Muscle of leg (tissue), 11 donors: ENCODE results near the gene CLTB. TPM values are rescaled to one million over a fixed set of nuclear protein-coding genes. Genes with fewer than 3 reads are reported as not detected.

Source experiments
- DNase-seq: peaks from one replicate; pipeline ENCODE4 v3.0.0; 2013
- H3K27ac ChIP-seq: one replicate; pipeline ENCODE4 v1.5.1; 2013; ENCODE audit warnings: mild to moderate bottlenecking, low read length, control low read depth
- H3K27me3 ChIP-seq: one replicate; pipeline ENCODE4 v1.6.1; 2013; ENCODE audit warnings: low read length; ENCODE audit not compliant: control insufficient read depth, insufficient read depth
- H3K36me3 ChIP-seq: one replicate; pipeline ENCODE4 v1.6.1; 2013; ENCODE audit warnings: low read length; ENCODE audit not compliant: control insufficient read depth, insufficient read depth
- H3K4me1 ChIP-seq: one replicate; pipeline ENCODE4 v1.6.1; 2013; ENCODE audit warnings: low read length; ENCODE audit not compliant: control insufficient read depth, insufficient read depth
- H3K4me3 ChIP-seq: one replicate; pipeline ENCODE4 v1.5.1; 2013; ENCODE audit warnings: low read length, control low read depth
- H3K9me3 ChIP-seq: replicated peaks from 2 replicates; pipeline ENCODE4 v1.6.1; 2013; ENCODE audit warnings: low read depth, low read length; ENCODE audit not compliant: control insufficient read depth
- WGBS: methylation state at CpG from one replicate; pipeline ENCODE4 v1.1.5; 2013; ENCODE audit warnings: missing lambda C conversion rate; ENCODE audit not compliant: insufficient coverage; 5-methylcytosine and 5-hydroxymethylcytosine counted together
- polyA plus RNA-seq, 8 donors: library from polyadenylated mRNA; unstranded; fragments of 120-200 nt; gene quantifications; one replicate each; pipeline versions ENCODE4 v1.2.1 to v1.2.3, GENCODE V29; 2013; ENCODE audit warnings: inconsistent platforms in 1 of 8, low replicate concordance in 1 of 8; ENCODE audit not compliant: insufficient read length in 8 of 8, insufficient read depth in 1 of 8
- total RNA-seq: library from RNA; stranded (reverse); fragments of 120-200 nt; gene quantifications from one replicate; pipeline ENCODE4 v1.2.4, GENCODE V29; 2013

Gene CLTB
- total and polyA plus RNA-seq, 9 donors = 50.0 to 65.8 (median 57.5) TPM

- DNase-seq = no peak
- Histone ChIP-seq H3K36me3 (peaks cover 50% of the 10 kb centered on the region), H3K27ac (no peak overlapping the region), H3K4me3 (no peak overlapping the region), H3K4me1 (peaks cover 10% of the 10 kb centered on the region), H3K27me3 (no peaks in the 10 kb centered on the region), H3K9me3 (no peaks in the 10 kb centered on the region)
- 93% methylated on average over 9 of the region's 13 CpGs for WGBS
Observed at GRCh38 chr5:176368726-176369125, 47.6 kb downstream of the CLTB start.

- Histone ChIP-seq H3K27ac (no peak overlapping the region), H3K4me1 (peaks cover 15% of the 10 kb centered on the region), H3K4me3 (peak overlapping the region; percentile 53), H3K27me3 (no peaks in the 10 kb centered on the region), H3K36me3 (peaks cover 39% of the 10 kb centered on the region), H3K9me3 (no peaks in the 10 kb centered on the region)
- 23% methylated on average over 36 of the region's 38 CpGs for WGBS
- DNase-seq = no peak
Observed at GRCh38 chr5:176366232-176366894, 50.0 kb downstream of the CLTB start.

- Histone ChIP-seq H3K9me3 (no peaks in the 10 kb centered on the region), H3K4me1 (peaks cover 18% of the 10 kb centered on the region), H3K36me3 (peaks cover 35% of the 10 kb centered on the region), H3K4me3 (peak within 1 kb of the TSS; percentile 53), H3K27me3 (no peaks in the 10 kb centered on the region), H3K27ac (no peak within 1 kb of the TSS)
- WGBS = under 1% methylated on average over 107 of the region's 108 CpGs
- DNase-seq = peak; percentile 69
Observed at GRCh38 chr5:176365351-176366231, 50.7 kb downstream of the CLTB start, which contains the start of gene ARL10. Gene ARL10 (plus strand): TSS chr5:176365487. CDS start chr5:176365564, 77 bp downstream.

GRCh38 chr5:176364765-176365350, 51.5 kb downstream of the CLTB start:
- Histone ChIP-seq H3K27me3 (no peaks in the 10 kb centered on the region), H3K9me3 (no peaks in the 10 kb centered on the region), H3K36me3 (peaks cover 30% of the 10 kb centered on the region), H3K4me3 (peak overlapping the region; percentile 53), H3K4me1 (peaks cover 22% of the 10 kb centered on the region), H3K27ac (no peak overlapping the region)
- DNase-seq = no peak
- 9% methylated on average over 14 of the region's 28 CpGs for WGBS

- H3K9me3 ChIP-seq = no peaks in the 10 kb centered on the region
- no peak for DNase-seq
- H3K36me3 ChIP-seq = peaks cover 12% of the 10 kb centered on the region
- WGBS = no CpG with 5 or more reads among the region's 8 CpGs
- H3K4me3 ChIP-seq = peak overlapping the region; percentile 99
- no peaks in the 10 kb centered on the region for H3K27me3 ChIP-seq
- peaks cover 22% of the 10 kb centered on the region for H3K4me1 ChIP-seq
- H3K27ac ChIP-seq = no peak overlapping the region
Observed at GRCh38 chr5:176362233-176362490, 54.2 kb downstream of the CLTB start.

GRCh38 chr5:176361437-176362232, 54.7 kb downstream of the CLTB start, which contains the start of gene KIAA1191:
Gene KIAA1191 (minus strand): TSS chr5:176361764. CDS start chr5:176359508, 2,256 bp downstream.
- peaks cover 12% of the 10 kb centered on the region for H3K36me3 ChIP-seq
- no peaks in the 10 kb centered on the region for H3K27me3 ChIP-seq
- no peaks in the 10 kb centered on the region for H3K9me3 ChIP-seq
- WGBS = under 1% methylated on average over 41 of the region's 56 CpGs
- peak within 1 kb of the TSS; percentile 72 for H3K27ac ChIP-seq
- peaks cover 21% of the 10 kb centered on the region for H3K4me1 ChIP-seq
- H3K4me3 ChIP-seq = peak within 1 kb of the TSS; percentile 99
- DNase-seq = peak; percentile 96

GRCh38 chr5:176360894-176361436, 55.4 kb downstream of the CLTB start:
- WGBS = 2% methylated on average over 22 of the region's 27 CpGs
- Histone ChIP-seq H3K9me3 (no peaks in the 10 kb centered on the region), H3K36me3 (peaks cover 16% of the 10 kb centered on the region), H3K27me3 (no peaks in the 10 kb centered on the region), H3K27ac (peak overlapping the region; percentile 72), H3K4me3 (peak overlapping the region; percentile 99), H3K4me1 (peaks cover 15% of the 10 kb centered on the region)
- no peak for DNase-seq

- Histone ChIP-seq H3K4me1 (peaks cover 12% of the 10 kb centered on the region), H3K27me3 (no peaks in the 10 kb centered on the region), H3K36me3 (peaks cover 28% of the 10 kb centered on the region), H3K9me3 (no peaks in the 10 kb centered on the region), H3K4me3 (no peak overlapping the region), H3K27ac (no peak overlapping the region)
- DNase-seq = no peak
- WGBS = 67% methylated on average over 2 of the region's 4 CpGs
Observed at GRCh38 chr5:176359658-176360057, 56.7 kb downstream of the CLTB start.

GRCh38 chr5:176356179-176356566, 60.2 kb downstream of the CLTB start:
- no CpG with 5 or more reads among the region's 3 CpGs for WGBS
- no peak for DNase-seq
- peaks cover 21% of the 10 kb centered on the region for H3K4me1 ChIP-seq
- no peak overlapping the region for H3K4me3 ChIP-seq
- no peaks in the 10 kb centered on the region for H3K9me3 ChIP-seq
- H3K36me3 ChIP-seq = peaks cover 55% of the 10 kb centered on the region
- no peak overlapping the region for H3K27ac ChIP-seq
- H3K27me3 ChIP-seq = no peaks in the 10 kb centered on the region
